ENCODE measurements around the gene SLC31A1.
A peak's percentile ranks its signal among the peaks of the same experiment; 100 is the strongest.
"Not testable (repeated sequence)": the region's sequence is repeated elsewhere in the genome, so short reads cannot be mapped to it uniquely, and the experiment has no call there.

The SLC31A1 gene

DNA sequence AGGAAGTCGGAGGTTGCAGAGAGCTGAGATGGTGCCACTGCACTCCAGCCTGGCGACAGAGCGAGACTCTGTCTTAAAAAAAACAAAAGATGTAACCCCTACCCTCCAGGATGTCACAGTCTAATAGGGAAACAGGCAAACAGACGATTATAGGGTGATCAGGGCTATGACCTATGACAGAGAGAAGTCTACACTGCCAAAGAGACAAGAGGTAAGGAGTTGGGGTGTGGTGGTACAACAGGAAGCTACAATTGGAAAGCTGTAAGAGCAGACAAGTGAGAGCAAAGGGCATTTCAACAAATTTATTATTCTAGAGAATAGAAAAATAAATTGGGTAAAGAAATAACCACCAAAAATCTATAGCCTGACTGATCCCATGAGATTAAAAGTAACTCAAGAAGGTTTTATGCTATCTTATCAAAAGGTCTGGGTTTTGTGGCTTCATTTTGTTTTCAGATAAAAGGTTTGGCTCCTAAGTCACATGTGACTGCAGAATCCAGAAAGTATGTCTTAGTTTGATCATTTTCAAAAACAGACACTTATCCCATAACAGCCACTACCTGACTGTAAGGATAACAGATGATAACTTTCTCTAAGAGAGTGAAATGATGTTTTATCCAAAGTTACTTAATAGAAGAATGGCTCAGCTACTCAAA, 46.7 kb downstream of the SLC31A1 start:
- no peak for DNase-seq

DNA sequence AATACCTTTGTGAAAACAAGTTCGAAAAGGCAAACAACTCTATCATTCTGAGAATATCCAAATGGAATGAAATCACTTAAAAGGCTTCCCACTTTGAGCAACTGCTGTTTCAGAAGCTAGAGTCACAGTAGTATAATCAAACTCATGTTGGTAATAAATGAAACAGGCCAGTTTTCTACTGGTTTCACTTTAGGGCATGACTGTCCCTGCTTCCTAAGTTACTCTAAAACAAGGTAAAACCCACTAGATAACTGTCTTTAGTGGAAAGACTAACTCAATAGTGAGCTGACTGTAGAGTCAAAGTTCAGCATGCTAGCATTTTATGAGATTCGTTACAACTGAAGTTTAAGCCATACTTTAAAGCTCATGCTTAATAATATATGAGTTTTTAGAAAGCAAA, 48.0 kb downstream of the SLC31A1 start:
- no peak for DNase-seq

DNA sequence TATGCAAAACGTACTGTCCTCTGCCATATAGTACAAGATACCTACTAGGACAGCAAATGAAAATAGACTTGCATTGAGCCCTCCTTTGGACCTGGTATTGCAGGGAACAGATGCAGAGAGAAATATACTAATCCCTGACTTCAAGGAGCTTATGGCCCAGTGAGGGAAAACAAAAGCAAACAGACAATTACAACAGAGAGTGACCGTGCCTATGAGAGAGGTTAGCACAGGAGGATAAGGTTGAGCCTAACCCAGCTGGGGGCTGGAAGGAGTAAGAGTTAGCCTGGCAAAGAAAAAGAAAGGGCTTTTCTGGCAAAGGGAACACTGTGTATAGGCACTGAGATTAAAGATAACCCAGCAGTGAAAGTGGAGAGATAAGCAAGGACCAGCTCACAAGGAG, 48.5 kb downstream of the SLC31A1 start:
- no peak for DNase-seq

DNA sequence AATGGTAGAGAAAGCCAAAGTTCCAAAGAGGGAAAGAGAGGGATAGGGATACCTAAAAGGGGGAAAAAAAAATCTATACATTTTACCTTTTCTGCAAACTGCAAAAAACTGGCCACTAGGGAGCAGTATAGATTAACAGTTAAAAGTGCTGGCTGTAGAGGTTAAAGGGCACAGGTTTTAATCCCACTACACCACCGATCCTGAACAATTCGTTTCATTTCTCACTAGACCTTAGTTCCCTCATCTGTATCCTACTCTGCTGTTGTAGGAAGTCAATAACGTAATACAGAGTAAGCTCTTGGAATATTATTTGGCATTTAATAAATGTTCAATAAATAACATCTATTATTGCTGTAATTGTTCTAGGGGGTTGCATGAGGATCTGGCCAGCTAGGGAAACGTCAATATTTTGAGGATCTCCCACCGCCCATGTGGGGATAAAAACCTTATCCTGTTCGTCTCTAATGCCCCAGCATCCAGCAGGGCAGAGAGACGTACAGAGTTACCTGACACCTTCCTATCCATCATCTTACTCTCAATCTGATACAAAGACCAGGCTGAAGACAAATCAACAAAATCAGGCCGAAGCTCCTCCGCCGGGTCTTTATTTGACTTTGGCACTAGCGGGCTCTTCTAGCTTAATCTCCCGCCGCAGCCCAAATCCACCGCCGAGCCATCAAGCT, 53.3 kb downstream of the SLC31A1 start:
- peak; percentile 15 to 75 for DNase-seq

DNA sequence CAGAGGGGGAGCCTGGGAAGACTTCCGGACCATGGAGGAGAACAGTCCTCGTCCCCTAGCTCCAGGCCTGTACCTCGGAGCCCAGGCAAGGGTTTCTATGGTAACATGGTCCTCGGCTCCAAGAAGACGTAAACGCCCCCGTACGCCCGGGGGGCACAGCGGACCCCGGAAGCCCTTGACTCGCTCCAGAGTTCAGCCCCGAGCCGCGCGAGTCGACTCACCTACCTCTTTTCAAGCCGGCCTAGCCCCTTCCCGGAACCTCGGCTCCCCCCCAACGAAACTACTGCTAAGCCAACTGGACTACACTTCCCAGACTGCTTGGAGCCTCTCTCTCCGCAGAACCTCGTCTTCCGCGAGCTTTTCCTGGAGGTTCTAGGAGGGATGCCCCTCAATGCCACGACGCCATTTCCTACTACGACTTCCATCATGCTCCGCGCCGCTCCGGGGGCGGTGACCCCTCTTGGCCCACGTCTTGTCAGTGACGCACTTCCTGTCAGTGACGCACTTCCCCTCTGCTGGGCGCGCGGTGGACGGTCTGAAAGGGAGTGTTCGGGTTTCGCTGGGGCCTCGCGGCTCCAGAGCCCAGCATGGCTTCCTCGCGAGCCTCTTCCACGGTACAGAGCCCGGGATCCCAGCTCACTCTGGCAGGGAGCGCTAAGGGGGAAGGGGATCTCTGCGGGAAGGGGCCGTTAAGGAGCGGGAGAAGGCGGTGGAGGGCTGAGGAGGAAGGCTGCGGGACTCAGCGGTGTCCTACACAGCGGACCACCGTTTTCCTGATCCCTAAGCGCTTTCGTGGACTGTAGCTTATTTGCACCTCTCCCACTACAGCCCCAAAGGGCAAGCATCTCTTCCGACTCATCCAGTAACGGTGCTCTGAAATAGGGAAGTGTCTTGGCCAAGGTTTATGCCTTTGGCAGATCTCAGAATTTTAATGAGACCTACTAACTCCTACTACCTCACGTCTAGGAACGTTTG, 54.1 kb downstream of the SLC31A1 start, which contains the start of the genes CDC26 and PRPF4:
CDC26 (minus strand) TSS at position 416 of the 975 bp plus-strand sequence. CDS start 3,065 bp downstream, outside the sequence.
PRPF4 (plus strand) TSS at position 502 of the 975 bp plus-strand sequence; CDS start at position 588, 86 bp downstream.
- peak; percentile 95 to 96 for DNase-seq

DNA sequence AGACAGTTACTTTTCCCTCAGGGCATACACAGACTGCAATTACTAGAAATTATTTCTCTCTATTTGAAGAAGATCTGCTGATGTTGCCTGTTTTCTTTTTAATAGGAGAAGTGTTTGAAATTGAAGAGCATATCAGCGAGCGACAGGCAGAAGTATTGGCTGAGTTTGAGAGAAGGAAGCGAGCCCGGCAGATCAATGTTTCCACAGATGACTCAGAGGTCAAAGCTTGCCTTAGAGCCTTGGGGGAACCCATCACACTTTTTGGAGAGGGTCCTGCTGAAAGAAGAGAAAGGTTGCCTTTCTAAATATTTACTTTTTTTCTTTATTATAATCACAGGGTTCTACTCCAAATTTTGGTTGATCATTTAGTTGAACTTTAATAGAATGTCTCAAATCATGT, 57.5 kb downstream of the SLC31A1 start:
- DNase-seq, result no peak

DNA sequence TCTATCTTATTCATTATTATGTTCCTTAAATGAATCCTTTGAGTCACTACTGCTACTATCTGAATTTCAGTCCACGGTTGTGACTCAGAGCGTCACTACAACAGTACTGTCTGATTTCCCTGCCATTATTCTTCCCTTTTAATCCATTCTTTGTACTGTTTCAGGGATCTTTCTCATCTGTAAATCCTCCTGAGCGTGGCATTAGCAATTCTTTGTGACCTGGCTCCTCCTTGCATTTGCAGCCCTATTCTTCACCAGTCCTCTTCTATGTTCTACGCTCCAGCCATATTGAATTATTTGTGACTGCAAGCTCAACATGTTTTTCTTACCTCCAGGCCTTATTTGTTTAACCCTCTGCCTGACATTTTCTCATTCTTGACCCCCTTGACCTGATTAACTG, 60.0 kb downstream of the SLC31A1 start:
- DNase-seq, result no peak

DNA sequence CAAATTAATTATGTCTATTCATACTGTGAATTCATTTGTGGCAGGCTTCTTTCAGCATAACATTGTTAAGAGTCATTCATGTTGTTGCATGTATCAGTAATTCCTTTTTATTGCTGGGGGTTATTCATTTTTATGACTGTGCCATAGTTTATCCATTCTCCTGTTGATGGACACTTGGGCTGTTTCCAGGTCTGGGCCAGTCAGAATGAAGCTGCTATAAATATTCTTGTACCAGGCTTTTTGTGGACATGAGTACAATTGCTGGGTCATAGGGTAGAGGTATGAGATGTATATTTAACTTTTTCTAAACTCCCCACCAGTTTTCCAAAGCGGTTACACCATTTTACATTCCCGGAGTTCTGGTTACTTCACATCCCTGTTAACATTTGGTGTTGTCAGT, 67.7 kb downstream of the SLC31A1 start:
- no peak for DNase-seq

DNA sequence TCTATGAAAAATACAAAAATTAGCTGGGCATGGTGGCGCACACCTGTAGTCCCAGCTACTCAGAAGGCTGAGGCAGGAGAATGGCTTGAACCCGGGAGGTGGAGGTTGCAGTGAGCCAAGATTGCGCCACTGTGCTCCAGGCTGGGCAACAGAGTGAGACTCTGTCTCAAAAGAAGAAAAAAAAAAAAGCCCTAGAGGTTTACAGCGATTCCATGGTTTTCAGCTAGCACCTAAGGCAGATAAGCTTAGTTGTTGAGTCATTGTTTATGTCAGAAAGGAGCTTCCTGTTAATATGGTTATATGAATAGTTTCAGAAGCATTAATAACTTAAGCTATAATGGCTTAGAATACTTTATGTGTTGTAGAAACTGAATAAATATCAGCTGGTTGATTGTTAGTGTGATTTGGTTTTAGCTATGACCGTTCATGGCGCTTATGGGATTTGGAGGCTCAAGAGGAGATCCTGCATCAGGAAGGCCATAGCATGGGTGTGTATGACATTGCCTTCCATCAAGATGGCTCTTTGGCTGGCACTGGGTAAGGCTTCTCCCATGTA, 68.8 kb downstream of the SLC31A1 start:
- no peak for DNase-seq

DNA sequence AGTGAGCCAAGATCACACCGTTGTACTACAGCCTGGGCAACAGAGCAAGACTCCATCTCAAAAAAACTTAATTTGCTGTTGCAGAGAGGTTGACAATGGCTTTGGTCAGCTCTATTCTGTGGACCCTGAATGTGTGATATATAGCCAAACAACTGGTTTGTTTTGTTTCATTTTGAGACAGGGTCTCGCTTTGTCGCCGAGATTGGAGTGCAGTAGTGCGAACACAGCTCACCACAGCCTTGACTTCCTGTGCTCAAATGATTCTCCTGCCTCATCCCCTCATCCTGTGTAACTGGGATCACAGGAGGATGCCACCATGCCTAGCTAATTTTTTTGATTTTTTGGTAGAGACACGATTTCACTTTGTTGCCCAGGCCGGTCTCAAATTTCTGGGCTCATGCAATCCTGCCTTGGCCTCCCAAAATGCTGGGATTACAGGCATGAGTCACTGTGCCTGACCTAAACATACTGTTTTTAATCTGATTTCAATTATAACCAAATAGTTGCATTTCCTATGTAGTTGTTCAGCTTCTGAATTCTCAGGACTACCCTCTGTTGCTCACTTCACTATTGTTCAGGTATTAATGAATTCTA, 72.0 kb downstream of the SLC31A1 start:
- no peak for DNase-seq

DNA sequence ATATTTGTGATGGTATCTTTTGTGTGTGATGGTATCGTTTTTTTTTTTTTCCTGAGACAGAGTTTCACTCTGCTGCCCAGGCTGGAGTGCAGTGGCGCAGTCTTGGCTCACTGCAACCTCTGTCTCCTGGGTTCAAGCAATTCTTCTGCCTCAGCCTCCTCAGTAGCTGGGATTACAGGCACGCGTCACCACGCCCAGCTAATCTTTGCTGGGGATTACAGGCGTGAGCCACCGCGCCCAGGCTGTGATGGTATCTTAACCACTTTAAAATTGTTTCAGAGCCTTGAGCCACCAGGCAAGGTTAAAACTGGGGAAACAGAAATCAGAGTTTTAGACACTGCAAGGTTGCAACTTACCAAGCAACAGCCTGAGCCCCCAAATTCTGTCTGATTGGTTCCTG, 74.9 kb downstream of the SLC31A1 start:
- not testable (repeated sequence) for DNase-seq

DNA sequence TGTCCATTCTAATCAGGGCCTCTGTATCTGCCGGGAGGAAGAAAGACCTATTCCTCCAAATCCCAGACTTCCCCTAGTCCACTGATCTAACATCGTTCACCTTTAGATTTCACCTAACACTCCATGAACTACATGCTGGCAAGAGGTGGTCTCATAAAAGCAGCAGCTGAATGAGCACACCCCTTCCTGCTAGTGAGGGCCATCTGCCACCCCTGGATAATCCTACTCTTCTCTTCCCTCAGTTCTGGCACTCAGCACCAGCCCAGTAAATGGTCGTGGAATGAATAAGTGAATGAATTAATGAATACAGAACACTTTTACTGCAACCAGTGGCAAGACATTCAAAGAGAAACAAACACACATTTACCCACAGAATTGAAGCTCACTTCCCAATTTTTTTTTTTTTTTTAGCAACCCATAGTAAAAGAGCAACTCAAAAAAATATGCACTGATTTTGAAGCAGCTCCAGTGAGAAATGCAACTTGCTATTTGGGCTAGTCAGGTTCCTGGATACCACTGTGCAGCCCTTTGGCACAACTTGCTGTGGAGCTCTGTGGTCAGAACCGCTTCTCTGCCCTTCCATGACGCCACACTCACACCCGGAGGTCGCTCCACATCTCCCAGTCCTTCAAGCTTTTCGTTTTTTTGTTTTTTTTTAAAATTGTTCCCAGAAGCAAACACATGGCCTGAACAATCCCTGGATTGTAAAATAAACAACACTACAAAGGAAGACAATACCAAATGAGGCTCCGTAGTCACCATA, 75.6 kb downstream of the SLC31A1 start:
- DNase-seq, result no peak

DNA sequence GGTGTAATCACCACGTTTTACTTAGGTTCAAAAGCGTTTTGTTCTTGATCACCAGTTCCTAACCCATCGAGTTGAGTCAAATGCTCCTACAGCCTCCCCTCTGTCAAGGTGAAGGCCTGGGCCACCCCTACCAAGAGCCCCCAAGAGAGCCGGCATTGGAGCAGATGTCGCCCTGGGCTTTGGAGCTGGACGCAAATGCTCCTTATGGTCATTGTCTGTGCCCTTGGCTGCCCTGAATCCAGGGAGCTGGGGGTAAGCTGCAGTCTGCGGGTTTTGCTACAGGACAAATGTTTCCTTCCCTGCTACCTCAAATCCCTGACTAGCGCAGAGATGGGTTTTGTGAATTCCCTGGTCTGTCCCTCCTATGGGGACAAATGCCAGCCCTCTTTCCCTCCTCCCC, 77.0 kb downstream of the SLC31A1 start:
- DNase-seq, result no peak

DNA sequence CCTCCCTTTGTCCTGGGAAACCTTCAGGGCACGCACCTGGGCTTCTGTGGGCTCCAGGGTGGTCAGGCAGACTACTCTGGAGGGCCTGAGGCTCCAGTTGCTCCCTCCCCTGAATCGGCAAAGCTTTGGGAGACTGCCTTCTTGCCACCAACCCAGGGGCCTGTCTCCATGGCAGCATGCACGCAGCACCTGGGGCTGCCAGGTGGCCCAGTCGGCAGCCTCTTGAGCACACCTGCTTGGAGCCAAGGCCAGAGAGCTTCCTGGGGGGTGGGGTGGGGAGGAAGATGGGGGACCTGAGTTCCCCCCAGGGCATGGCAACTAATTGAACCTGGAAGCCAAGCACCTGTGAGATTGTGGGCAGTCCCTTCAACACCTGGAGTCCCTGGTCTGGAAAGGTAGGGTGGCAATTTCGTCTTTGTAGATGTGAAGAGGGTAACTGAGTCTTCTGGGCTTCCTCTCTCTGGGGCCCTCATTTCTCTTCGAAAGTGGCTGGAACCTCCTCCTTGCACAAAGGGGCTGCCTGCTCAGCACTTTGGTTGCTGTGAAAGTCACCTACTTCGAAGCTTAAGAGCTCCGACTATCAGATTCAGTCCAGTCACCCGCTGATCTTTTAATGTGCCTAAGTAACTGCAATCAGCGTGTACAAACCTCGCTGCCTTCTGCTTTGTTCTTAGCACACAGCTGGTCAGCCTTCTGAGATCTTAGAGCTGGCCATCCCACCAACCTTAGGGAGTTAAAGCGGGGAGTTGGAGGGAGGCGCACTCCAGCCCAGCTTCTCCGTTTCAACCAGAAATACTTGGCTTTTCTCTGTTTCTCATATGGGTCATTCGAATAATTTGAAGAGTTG, 77.8 kb downstream of the SLC31A1 start:
- no peak for DNase-seq

DNA sequence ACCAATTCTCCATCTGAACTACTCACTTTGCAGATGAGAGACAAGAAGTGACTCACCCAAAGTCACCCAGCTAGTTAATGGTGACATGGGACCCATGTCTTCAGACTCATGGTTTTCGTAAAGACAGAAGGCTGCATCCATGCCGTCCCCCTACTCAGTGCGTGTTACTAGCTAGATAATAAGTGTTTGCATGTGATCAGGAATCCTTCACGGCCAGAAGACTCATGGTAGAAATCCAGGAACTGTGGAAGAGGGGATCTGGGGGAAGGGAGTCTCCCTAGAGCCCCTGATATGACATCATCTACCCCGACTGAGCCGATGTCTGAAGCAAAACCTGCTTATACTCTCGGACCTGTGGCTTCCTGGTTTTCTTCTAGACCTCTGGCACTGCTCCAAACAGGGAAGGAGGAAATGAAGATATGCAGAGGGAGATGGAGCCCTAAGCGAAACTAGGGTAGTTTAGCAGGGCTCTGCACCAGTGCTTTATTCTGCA, 78.5 kb downstream of the SLC31A1 start:
- peak in 1 of 2 donors; percentile 7 for DNase-seq

DNA sequence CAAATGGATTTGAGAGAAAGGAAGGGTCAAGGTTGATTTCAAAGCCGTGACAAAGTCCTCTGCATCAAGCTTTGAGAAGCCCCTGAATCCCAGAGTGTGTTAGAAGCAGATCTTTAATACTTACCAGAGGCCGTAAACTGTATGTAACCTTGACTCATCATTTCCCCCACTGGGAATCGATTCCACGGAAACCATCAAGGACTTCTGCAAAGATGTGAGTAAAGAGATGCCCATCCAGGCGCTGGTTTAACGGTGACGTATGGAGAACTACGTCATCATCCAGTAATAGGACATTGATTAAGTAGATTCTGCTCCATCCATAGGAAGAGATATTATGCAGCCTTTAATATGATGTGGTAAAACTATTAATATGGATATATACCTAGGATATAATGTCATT, 80.2 kb downstream of the SLC31A1 start:
- no peak for DNase-seq

DNA sequence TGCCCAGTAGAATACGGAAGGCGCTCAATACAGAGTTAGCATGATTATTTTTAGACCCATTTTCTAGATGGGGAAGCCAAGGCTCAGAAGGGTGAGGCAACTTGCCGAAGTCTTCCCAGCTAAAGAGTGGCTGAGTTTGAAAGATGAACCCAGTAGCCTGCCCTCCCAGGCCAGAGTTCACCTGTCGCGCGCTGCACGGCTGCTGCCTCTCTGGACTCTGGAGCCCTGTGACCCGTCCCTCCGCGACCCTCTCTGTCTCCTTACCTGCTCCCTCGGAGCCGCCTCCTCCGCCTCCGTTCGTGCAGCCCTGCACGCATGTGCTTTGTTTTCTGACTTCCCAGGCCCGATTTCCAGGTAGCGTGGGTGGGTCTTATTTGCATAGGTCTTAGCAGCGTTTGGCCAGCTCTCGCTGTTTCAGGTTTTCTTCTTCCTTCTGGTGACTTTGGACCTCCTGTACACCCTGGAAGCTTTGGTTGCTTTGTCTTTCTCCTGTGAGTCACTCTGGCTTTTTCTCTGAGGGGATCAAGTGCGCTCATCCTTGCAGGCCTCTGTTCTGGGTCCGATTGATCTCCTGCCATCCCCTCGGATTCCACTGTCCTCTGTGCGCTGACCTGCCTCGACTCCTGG, 81.6 kb downstream of the SLC31A1 start, which contains the start of gene RNF183:
RNF183 (minus strand) TSS at position 585 of the 627 bp plus-strand sequence. CDS start 5,192 bp downstream, outside the sequence.
- DNase-seq, result no peak

DNA sequence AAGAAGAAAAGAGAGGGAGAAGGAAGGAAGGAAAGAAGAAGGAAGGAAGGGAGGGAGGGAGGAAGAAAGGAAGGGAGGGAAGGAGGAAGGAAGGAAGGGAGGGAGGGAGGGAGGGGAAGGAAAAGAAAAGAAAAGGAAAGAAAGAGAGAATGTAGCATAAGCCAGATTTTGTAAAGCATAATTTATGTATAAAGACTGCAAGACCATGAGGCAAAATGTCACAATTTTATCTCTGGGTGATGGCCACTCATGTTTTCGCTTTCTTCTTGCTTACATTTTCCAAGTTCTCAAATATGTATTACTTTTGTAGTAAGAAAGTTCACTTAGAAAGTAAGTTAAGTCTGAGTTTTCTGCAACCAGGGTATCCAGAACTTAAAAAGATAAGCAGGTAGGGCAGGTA, 85.2 kb downstream of the SLC31A1 start:
- no peak for DNase-seq

DNA sequence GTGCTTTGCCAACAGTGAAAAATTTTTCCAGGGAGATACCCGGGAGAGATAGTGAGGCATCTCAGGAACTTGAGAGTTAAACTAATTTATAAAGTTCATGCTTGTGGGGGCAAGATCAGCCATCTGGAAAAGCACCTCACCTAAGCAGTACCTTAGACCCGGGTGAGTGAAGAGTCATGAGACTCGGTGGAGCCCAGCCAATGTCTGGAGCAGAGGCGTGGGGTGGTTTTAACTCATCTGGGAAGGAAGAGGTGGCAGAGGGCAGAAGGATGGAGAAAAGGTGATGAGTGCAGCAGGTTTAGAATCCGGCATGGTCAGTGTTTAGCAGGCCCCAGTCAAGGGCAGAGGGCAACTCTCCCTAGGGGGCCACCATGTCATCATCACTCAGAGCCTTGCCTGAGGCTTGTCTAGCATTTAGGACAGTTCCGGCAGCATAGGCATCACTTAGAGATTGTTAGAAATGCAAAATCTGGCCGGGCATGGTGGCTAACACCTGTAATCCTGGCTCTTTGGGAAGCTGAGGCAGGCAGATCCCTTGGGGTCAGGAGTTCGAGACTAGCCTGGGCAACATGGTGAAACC, 86.1 kb downstream of the SLC31A1 start:
- no peak for DNase-seq

All from CD4-positive, alpha-beta T cell treated with Interleukin-1 beta for 1 hour (primary cell).